Choroid plexus epithelial cell (primary cell): Measurements from ENCODE around the gene DPP3.

Experiments used
- DNase-seq: peaks from one replicate; pipeline ENCODE4 v3.0.0-alpha.2; 2010; ENCODE audit warnings: low read depth
- H3K4me3 ChIP-seq: 2 replicates; pipeline ENCODE4 v1.5.1; 2011; ENCODE audit warnings: low read depth, mild to moderate bottlenecking, control low read depth, low read length, moderate library complexity
- TF ChIP-seq, protein P1 (sequence below): conservative IDR thresholded peaks from 2 replicates; pipeline ENCODE4 v1.5.1; 2011; ENCODE audit warnings: low read depth, mild to moderate bottlenecking, control low read depth, inconsistent platforms, low read length, moderate library complexity

Gene DPP3

GRCh38 chr11:66489636-66490035 lies 9.4 kb downstream of the DPP3 start:
- TF ChIP-seq, protein P1, sequence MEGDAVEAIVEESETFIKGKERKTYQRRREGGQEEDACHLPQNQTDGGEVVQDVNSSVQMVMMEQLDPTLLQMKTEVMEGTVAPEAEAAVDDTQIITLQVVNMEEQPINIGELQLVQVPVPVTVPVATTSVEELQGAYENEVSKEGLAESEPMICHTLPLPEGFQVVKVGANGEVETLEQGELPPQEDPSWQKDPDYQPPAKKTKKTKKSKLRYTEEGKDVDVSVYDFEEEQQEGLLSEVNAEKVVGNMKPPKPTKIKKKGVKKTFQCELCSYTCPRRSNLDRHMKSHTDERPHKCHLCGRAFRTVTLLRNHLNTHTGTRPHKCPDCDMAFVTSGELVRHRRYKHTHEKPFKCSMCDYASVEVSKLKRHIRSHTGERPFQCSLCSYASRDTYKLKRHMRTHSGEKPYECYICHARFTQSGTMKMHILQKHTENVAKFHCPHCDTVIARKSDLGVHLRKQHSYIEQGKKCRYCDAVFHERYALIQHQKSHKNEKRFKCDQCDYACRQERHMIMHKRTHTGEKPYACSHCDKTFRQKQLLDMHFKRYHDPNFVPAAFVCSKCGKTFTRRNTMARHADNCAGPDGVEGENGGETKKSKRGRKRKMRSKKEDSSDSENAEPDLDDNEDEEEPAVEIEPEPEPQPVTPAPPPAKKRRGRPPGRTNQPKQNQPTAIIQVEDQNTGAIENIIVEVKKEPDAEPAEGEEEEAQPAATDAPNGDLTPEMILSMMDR: no peak
- H3K4me3 ChIP-seq: no peak overlapping the region
- DNase-seq: no peak

DNA sequence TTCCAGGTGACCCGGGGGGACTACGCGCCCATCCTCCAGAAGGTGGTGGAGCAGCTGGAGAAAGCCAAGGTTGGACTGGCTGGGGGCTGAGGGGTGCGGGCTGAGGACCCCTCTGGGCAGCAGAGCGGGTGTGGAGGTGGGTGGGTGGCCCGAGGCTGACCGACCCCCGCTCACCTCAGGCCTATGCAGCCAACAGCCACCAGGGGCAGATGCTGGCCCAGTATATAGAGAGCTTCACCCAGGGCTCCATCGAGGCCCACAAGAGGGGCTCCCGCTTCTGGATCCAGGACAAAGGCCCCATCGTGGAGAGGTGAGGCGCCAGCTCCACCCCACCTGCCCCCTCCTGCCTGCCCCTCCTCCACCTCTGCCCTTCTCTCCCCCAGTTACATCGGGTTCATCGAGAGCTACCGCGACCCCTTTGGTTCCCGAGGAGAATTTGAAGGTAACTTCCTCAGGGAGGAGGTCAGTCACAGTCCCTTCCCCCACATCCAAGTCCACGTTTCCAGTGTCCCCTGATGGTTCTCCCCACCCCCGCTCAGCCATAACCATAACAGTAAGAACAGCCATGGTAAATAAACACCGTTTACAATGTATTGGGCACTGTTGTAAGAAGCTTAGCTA lies 11.2 kb downstream of the DPP3 start:
- no peak overlapping the region for H3K4me3 ChIP-seq
- no peak for DNase-seq
- TF ChIP-seq, protein P1: peak; percentile 64

- peak; percentile 52 for DNase-seq
- TF ChIP-seq, protein P1: no peak
These were observed 12.1 kb downstream of the DPP3 start for GRCh38 chr11:66492161-66492865.

DNA sequence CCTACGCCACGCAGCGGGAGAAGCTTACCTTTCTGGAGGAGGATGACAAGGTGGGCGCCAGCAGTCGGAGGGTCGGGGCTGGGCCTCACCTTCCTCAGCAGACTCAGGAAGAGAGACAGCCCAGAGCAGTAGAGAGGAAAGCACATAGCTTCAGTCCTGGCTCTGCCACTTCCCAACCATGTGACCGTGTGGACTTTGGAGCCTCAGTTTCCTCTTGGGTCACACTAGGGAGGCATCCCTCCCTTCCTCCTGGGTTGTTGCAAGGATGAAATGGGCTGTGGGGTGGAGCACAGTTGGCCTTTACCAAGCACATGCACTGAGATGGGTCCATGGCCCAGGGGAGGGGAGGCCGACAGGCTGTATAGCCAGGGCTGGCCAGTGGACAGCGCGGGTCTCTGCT lies 12.9 kb downstream of the DPP3 start:
- DNase-seq: no peak
- TF ChIP-seq, protein P1: no peak
- H3K4me3 ChIP-seq: no peak overlapping the region

More at GRCh38 chr11:66492161-66492865, 12.1 kb downstream of the DPP3 start:
- H3K4me3 ChIP-seq: no peak overlapping the region

GRCh38 chr11:66494458-66494857 lies 14.2 kb downstream of the DPP3 start:
- H3K4me3 ChIP-seq: no peak overlapping the region
- no peak for DNase-seq
- TF ChIP-seq, protein P1: no peak

GRCh38 chr11:66494935-66495334 lies 14.7 kb downstream of the DPP3 start:
- DNase-seq: no peak
- H3K4me3 ChIP-seq: no peak overlapping the region
- TF ChIP-seq, protein P1: no peak
